ENCODE data around the gene THSD7A. TPM values are rescaled to one million over a fixed set of nuclear protein-coding genes. Genes with fewer than 3 reads are reported as not detected.

The THSD7A gene
- total RNA-seq, 1 donor from 2014 or later: 3.5 TPM

GRCh38 chr7:11516328-11516727 is 315.7 kb downstream of the THSD7A start:
- Mint-ChIP-seq H3K27me3 (ENCODE audit: low read depth, unreplicated experiment) (no peaks in the 10 kb centered on the region), H3K4me1 (ENCODE audit: low read depth, unreplicated experiment) (peaks cover 3% of the 10 kb centered on the region), H3K4me3 (ENCODE audit: unreplicated experiment) (no peak overlapping the region), H3K9me3 (ENCODE audit: unreplicated experiment) (peaks cover 2% of the 10 kb centered on the region), H3K27ac (ENCODE audit: unreplicated experiment) (no peak overlapping the region), H3K36me3 (ENCODE audit: low read depth, unreplicated experiment) (no peaks in the 10 kb centered on the region)
- Histone ChIP-seq H3K9ac (ENCODE audit: low read length) (no peak overlapping the region), H3K4me1 (ENCODE audit: insufficient read depth, low read length) (no peaks in the 10 kb centered on the region), H2AFZ (ENCODE audit: low read depth, low read length) (no peak overlapping the region), H3K27ac (ENCODE audit: low read depth, low read length) (no peak overlapping the region), H3K4me3 (ENCODE audit: insufficient read depth, low read depth, low read length) (no peak overlapping the region), H3K9me3 (ENCODE audit: insufficient read depth, low read depth, low read length) (no peaks in the 10 kb centered on the region), H3K4me2 (ENCODE audit: low read length) (no peak overlapping the region), H3K79me2 (ENCODE audit: insufficient read depth, low read length) (no peaks in the 10 kb centered on the region), H4K20me1 (ENCODE audit: insufficient read depth, low read length) (no peaks in the 10 kb centered on the region), H3K36me3 (ENCODE audit: insufficient read depth, low read length) (no peaks in the 10 kb centered on the region), H3K27me3 (ENCODE audit: insufficient read depth, low read length) (no peaks in the 10 kb centered on the region)
- DNase-seq (ENCODE audit: low read depth) (no peak), FAIRE-seq (no peak)
- TF ChIP-seq CTCF (IDR thresholded peaks at IDR 0.05; ENCODE audit: insufficient read depth, low read depth, low read length) (no peak), EZH2 (IDR thresholded peaks at IDR 0.05; ENCODE audit: insufficient read depth, low read length) (no peak)

DNA sequence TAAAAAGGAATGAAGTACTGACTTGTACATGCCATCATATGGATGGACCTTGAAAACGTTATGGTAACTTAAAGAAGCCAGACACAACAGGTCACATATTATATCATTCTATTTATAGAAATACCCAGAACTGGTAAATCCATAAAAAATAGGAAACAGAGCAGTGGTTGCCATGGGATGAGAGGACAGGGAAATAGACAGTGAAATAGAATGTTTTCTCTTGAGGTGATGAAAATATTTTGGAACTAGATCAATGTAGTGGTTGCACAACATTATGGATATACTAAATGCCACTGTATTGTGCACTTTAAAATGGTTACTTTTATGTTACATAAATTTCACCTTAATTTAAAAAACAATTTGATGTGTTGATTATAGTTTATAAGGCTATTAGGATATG is 318.5 kb downstream of the THSD7A start:
- Histone ChIP-seq H3K79me2 (ENCODE audit: insufficient read depth, low read length) (no peaks in the 10 kb centered on the region), H3K27me3 (ENCODE audit: insufficient read depth, low read length) (no peaks in the 10 kb centered on the region), H3K27ac (ENCODE audit: low read depth, low read length) (no peak overlapping the region), H3K36me3 (ENCODE audit: insufficient read depth, low read length) (no peaks in the 10 kb centered on the region), H2AFZ (ENCODE audit: low read depth, low read length) (no peak overlapping the region), H3K4me2 (ENCODE audit: low read length) (no peak overlapping the region), H3K9me3 (ENCODE audit: insufficient read depth, low read depth, low read length) (no peaks in the 10 kb centered on the region), H3K4me3 (ENCODE audit: insufficient read depth, low read depth, low read length) (no peak overlapping the region), H3K4me1 (ENCODE audit: insufficient read depth, low read length) (no peaks in the 10 kb centered on the region), H3K9ac (ENCODE audit: low read length) (no peak overlapping the region), H4K20me1 (ENCODE audit: insufficient read depth, low read length) (no peaks in the 10 kb centered on the region)
- Mint-ChIP-seq H3K9me3 (ENCODE audit: unreplicated experiment) (peaks cover 4% of the 10 kb centered on the region), H3K27ac (ENCODE audit: unreplicated experiment) (no peak overlapping the region), H3K36me3 (ENCODE audit: low read depth, unreplicated experiment) (no peaks in the 10 kb centered on the region), H3K4me3 (ENCODE audit: unreplicated experiment) (no peak overlapping the region), H3K4me1 (ENCODE audit: low read depth, unreplicated experiment) (peaks cover 3% of the 10 kb centered on the region), H3K27me3 (ENCODE audit: low read depth, unreplicated experiment) (no peaks in the 10 kb centered on the region)
- no peak for TF ChIP-seq EZH2 (IDR thresholded peaks at IDR 0.05; ENCODE audit: insufficient read depth, low read length)
- TF ChIP-seq CTCF (IDR thresholded peaks at IDR 0.05; ENCODE audit: insufficient read depth, low read depth, low read length): no peak
- no peak for DNase-seq (ENCODE audit: low read depth)
- FAIRE-seq: no peak

GRCh38 chr7:11507929-11508328 is 324.1 kb downstream of the THSD7A start:
- no peaks in the 10 kb centered on the region for H3K27me3 Mint-ChIP-seq (ENCODE audit: low read depth, unreplicated experiment)
- no peak overlapping the region for H3K4me3 Mint-ChIP-seq (ENCODE audit: unreplicated experiment)
- Histone ChIP-seq H3K4me2 (ENCODE audit: low read length) (no peak overlapping the region), H3K9ac (ENCODE audit: low read length) (no peak overlapping the region), H2AFZ (ENCODE audit: low read depth, low read length) (no peak overlapping the region), H3K36me3 (ENCODE audit: insufficient read depth, low read length) (no peaks in the 10 kb centered on the region), H3K27ac (ENCODE audit: low read depth, low read length) (no peak overlapping the region), H4K20me1 (ENCODE audit: insufficient read depth, low read length) (no peaks in the 10 kb centered on the region), H3K9me3 (ENCODE audit: insufficient read depth, low read depth, low read length) (no peaks in the 10 kb centered on the region), H3K27me3 (ENCODE audit: insufficient read depth, low read length) (no peaks in the 10 kb centered on the region), H3K4me3 (ENCODE audit: insufficient read depth, low read depth, low read length) (no peak overlapping the region), H3K79me2 (ENCODE audit: insufficient read depth, low read length) (no peaks in the 10 kb centered on the region), H3K4me1 (ENCODE audit: insufficient read depth, low read length) (no peaks in the 10 kb centered on the region)
- no peaks in the 10 kb centered on the region for H3K36me3 Mint-ChIP-seq (ENCODE audit: low read depth, unreplicated experiment)
- peaks cover 2% of the 10 kb centered on the region for H3K9me3 Mint-ChIP-seq (ENCODE audit: unreplicated experiment)
- no peak overlapping the region for H3K27ac Mint-ChIP-seq (ENCODE audit: unreplicated experiment)
- DNase-seq (ENCODE audit: low read depth): no peak
- H3K4me1 Mint-ChIP-seq (ENCODE audit: low read depth, unreplicated experiment): no peaks in the 10 kb centered on the region
- no peak for FAIRE-seq
- TF ChIP-seq CTCF (IDR thresholded peaks at IDR 0.05; ENCODE audit: insufficient read depth, low read depth, low read length): no peak
- TF ChIP-seq EZH2 (IDR thresholded peaks at IDR 0.05; ENCODE audit: insufficient read depth, low read length): no peak
